ENCODE results near the gene LRFN2. TPM values are rescaled to one million over a fixed set of nuclear protein-coding genes. Genes with fewer than 3 reads are reported as not detected.

The LRFN2 gene
- total RNA-seq, 2 donors from 2014 or later, result not detected

- no peak overlapping the region for H3K4me3 ChIP-seq
- H3K36me3 ChIP-seq, result no peaks in the 10 kb centered on the region
- no peak overlapping the region for H3K27ac ChIP-seq
- ATAC-seq (ENCODE audit: insufficient number of reproducible peaks, low FRiP score, low read depth) (no peak), DNase-seq (ENCODE audit: low spot score) (no peak)
- no peaks in the 10 kb centered on the region for H3K27me3 ChIP-seq (replicated peaks; ENCODE audit: insufficient read depth)
- H3K9me3 ChIP-seq, result no peaks in the 10 kb centered on the region
- no peaks in the 10 kb centered on the region for H3K4me1 ChIP-seq (ENCODE audit: control insufficient read depth in 1 of 2, low read depth in 2 of 2)
- no peak for TF ChIP-seq CTCF (IDR thresholded peaks at IDR 0.05)
Observed at GRCh38 chr6:40437631-40438030, 149.5 kb downstream of the LRFN2 start.

GRCh38 chr6:40436685-40437604, 150.2 kb downstream of the LRFN2 start:
- Histone ChIP-seq H3K4me3 (no peak overlapping the region), H3K27ac (no peak overlapping the region), H3K27me3 (replicated peaks; ENCODE audit: insufficient read depth) (no peaks in the 10 kb centered on the region), H3K36me3 (no peaks in the 10 kb centered on the region), H3K4me1 (ENCODE audit: control insufficient read depth in 1 of 2, low read depth in 2 of 2) (no peaks in the 10 kb centered on the region), H3K9me3 (no peaks in the 10 kb centered on the region)
- DNase-seq (ENCODE audit: low spot score) (no peak), ATAC-seq (ENCODE audit: insufficient number of reproducible peaks, low FRiP score, low read depth) (no peak)
- TF ChIP-seq CTCF (IDR thresholded peaks at IDR 0.05), result no peak

- ATAC-seq (ENCODE audit: insufficient number of reproducible peaks, low FRiP score, low read depth) (no peak), DNase-seq (ENCODE audit: low spot score) (no peak)
- Histone ChIP-seq H3K4me1 (ENCODE audit: control insufficient read depth in 1 of 2, low read depth in 2 of 2) (no peaks in the 10 kb centered on the region), H3K4me3 (no peak overlapping the region), H3K27me3 (replicated peaks; ENCODE audit: insufficient read depth) (no peaks in the 10 kb centered on the region), H3K36me3 (no peaks in the 10 kb centered on the region), H3K9me3 (no peaks in the 10 kb centered on the region), H3K27ac (no peak overlapping the region)
- no peak for TF ChIP-seq CTCF (IDR thresholded peaks at IDR 0.05)
Observed at GRCh38 chr6:40432982-40433381, 154.2 kb downstream of the LRFN2 start.

GRCh38 chr6:40431706-40432105, 155.5 kb downstream of the LRFN2 start:
- no peak for ATAC-seq (ENCODE audit: insufficient number of reproducible peaks, low FRiP score, low read depth)

More at GRCh38 chr6:40431706-40432105, 155.5 kb downstream of the LRFN2 start:
- no peaks in the 10 kb centered on the region for H3K27me3 ChIP-seq (replicated peaks; ENCODE audit: insufficient read depth)
- DNase-seq (ENCODE audit: low spot score), result no peak
- H3K27ac ChIP-seq, result no peak overlapping the region
- H3K36me3 ChIP-seq, result no peaks in the 10 kb centered on the region
- H3K4me1 ChIP-seq (ENCODE audit: control insufficient read depth in 1 of 2, low read depth in 2 of 2), result no peaks in the 10 kb centered on the region
- TF ChIP-seq CTCF (IDR thresholded peaks at IDR 0.05), result no peak
- H3K9me3 ChIP-seq, result no peaks in the 10 kb centered on the region
- no peak overlapping the region for H3K4me3 ChIP-seq

All from thoracic aorta (tissue), 2 donors.